ENCODE data around the gene LRRD1.

DNA sequence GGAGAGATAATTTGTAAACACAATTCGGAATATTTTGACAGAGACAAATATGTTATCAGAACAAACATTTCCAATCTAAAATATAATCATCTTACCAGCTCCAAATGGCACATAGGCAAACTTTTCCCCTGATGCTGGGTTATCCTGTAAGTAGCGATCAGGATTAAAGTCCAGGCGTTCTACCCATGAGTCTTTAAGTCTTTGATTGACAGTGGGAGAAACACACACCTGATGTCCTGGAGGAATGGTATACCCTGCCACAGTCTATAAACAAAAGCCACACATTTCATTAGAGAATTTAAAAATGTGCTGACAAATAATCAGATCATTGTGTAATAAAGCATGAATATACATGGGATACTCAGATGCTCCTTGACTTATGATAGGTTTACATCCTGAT, 62.0 kb downstream of the LRRD1 start:
- TF ChIP-seq, protein P1, sequence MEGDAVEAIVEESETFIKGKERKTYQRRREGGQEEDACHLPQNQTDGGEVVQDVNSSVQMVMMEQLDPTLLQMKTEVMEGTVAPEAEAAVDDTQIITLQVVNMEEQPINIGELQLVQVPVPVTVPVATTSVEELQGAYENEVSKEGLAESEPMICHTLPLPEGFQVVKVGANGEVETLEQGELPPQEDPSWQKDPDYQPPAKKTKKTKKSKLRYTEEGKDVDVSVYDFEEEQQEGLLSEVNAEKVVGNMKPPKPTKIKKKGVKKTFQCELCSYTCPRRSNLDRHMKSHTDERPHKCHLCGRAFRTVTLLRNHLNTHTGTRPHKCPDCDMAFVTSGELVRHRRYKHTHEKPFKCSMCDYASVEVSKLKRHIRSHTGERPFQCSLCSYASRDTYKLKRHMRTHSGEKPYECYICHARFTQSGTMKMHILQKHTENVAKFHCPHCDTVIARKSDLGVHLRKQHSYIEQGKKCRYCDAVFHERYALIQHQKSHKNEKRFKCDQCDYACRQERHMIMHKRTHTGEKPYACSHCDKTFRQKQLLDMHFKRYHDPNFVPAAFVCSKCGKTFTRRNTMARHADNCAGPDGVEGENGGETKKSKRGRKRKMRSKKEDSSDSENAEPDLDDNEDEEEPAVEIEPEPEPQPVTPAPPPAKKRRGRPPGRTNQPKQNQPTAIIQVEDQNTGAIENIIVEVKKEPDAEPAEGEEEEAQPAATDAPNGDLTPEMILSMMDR (IDR thresholded peaks at IDR 0.05), result no peak
- TF ChIP-seq POLR2A (IDR thresholded peaks at IDR 0.05), result no peak
